HG02763 (cell line): Measurements from ENCODE around the gene HMGB1.
A peak's percentile ranks its signal among the peaks of the same experiment; 100 is the strongest.

ENCODE experiments used
- ATAC-seq: cut with Tn5 transposase; IDR thresholded peaks from one replicate; pipeline ENCODE4 v1.9.1; 2021; ENCODE audit warnings: mild to moderate bottlenecking, moderate library complexity; ENCODE audit not compliant: unreplicated experiment

HMGB1 gene

DNA sequence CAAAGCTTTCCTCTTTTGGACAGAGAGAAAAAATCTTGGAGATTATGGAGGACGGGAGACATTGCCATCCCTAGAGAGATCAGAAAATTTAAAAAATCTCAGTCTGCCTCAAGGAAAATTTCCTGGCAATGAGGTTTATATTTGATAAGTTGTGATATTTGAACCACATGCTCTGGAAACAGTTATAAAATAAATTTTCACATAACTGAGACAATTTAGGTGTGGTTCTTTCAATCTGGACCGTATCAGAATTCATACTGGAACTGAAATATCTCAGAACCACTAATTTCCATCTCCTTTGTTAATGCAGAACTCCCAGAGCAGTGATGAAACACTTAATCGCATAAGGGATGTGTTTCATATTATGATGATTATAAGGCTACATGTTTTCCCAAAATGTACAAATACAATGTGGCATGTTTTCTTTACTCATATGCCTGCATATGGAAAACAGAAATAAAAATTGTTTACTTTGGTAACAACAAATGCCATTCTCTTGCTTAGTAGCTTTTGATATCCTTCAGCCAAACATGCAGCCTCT lies 29.8 kb downstream of the HMGB1 start:
- no peak for ATAC-seq

DNA sequence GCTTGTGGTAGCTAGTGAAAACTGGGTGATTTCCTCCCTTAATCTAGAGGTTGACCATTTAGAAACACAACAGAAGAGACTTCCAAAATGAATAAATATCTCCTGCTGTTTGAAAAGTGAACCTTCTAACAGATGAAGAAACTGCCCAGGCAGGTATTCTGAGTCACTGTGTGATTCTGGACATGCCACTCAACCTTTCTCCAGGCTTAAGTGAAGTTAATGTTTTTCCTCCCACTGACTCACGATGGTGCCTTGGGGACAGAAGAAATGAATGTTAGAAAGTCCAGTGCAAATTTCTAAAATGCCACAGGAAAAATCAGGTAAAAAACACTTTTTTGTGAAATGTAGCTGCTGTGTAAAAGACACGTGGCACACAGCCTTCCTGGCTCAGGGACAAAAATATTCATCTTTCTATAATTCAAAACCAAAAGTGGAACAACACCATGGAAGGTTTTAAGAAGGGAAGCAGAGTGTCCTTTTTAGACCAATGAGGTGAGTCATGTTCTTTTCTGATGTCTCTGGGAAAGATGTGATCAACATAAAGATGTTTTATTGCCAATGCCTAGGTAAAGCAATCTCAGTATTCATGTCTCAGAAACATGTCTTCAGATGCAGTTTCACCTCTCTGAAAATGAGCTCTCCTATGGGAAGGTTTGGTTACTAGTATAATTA lies 34.3 kb downstream of the HMGB1 start:
- no peak for ATAC-seq

DNA sequence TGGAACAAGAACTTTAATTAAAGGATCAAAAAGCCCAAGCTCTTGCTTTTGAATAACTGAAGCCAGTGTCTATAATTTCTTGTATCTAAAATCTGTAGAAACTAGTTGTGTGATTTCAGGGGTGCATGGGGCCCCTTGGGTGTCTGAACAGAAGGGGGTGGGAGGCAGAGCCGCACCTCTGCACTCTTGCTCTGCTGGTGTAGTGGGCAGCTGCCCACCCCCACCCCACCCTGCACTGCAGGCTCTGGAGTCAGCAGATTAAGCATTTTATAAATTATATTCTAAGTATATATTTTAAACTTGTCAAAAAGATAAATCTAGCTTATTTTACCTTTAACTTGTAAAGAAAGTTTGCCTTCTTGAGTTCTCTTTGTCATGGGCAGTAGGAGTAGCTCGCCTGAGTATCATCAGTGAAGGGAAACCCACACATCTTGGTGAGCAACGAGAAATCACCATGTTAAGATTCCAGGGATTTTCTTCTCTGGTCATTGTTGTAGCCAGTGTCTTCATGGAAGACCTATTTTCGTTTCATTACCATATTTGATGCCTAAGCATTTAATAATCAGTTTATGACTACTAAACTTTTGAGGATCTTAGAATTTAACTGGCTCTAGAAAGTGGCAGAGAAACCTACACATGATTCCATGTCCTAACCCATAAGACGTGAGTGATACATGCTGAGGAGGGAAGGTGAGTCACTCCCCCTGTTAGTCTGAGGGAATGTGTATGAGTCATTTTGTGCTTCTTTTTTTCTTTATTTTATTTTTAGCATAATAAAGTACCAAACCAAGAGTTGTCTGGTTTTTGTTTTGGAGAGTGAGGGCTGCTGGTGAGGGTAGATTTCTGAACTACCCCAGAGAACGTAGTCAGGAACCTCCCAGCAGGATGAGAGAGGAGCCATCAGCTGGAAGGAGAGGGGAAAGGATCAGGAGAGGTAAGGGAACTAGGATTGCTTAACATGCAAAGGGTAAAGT lies 35.7 kb downstream of the HMGB1 start:
- ATAC-seq = no peak

DNA sequence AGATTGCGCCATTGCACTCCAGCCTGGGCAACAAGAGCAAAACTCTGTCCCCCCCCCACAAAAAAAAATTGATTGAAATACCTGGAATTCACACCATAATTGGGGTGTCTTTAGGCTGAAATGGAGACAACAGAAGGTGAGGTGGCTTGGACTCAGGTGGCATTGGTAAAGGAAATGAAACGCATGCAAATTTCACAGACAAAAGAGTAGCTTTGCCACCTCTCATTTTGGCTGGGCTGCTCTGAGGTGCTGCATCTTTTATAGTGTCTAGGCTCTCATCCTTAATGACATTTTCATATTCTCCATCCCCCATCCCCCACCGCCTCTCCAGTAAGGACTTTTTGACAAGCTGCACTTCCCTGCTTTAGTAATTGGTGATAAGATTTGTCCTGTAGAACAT lies 36.5 kb downstream of the HMGB1 start:
- peak; percentile 36 for ATAC-seq

DNA sequence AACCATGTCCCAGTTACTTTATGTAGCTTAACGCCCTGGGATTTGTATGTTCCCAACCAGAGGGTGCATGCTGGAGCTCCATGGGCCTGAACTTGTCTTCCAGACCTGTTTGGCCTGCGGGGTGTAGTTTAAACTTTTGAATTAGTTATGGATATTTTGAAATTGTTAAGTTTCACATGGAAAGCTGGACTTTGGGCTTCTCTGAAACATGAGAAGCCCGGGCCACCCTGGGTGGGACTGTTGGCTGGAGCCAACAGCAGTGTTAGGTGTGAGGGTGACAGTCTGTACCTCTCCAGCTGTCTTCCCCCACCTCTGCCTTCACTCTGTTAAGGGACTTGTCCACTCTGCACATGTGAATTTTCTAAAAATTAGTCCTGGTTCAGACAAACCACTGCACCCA lies 41.8 kb downstream of the HMGB1 start:
- ATAC-seq = no peak

DNA sequence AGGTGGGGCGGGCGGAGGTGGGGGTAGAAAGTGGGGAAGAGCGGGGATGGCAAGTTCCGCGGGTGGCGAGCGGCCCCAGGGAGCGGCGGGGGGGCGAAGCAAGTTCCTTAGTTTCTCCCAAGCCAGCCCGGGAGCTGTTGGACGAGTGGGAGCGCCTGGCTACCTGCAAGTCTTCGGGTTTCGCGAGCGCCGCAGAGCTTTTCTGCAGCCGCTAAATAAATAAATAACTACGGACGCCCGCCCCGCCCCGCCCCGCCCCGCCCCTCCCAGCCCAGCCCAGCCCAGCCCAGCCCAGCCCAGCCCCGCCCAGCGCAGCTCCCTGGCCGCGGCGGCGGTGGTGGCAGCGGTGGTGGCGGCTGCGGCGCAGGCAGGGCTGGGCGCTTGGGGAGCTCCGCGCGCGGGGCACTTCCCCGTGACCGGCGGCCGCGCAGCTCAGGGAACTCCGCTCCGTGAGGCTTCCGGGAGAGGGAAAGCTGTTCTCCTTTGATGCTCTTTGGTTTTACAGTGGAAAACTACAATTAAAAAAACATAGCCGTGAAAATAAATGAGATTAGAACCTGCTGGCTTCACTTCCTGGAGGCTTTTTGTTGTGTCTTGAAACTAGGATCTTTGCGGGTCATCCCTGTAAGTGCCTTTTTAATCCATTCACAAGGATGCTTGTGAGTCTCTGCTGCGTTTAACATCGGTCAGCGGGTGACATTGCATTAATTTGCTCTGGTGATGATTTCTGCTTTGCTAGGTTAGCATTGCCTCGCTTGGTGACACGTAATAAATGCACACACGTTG lies 43.5 kb downstream of the HMGB1 start, which contains the start of gene UBE2L5:
Gene UBE2L5, plus strand, starts transcription at position 440 of the 786 bp plus-strand sequence. CDS start 5,498 bp downstream, outside the sequence.
- ATAC-seq = peak; percentile 75

DNA sequence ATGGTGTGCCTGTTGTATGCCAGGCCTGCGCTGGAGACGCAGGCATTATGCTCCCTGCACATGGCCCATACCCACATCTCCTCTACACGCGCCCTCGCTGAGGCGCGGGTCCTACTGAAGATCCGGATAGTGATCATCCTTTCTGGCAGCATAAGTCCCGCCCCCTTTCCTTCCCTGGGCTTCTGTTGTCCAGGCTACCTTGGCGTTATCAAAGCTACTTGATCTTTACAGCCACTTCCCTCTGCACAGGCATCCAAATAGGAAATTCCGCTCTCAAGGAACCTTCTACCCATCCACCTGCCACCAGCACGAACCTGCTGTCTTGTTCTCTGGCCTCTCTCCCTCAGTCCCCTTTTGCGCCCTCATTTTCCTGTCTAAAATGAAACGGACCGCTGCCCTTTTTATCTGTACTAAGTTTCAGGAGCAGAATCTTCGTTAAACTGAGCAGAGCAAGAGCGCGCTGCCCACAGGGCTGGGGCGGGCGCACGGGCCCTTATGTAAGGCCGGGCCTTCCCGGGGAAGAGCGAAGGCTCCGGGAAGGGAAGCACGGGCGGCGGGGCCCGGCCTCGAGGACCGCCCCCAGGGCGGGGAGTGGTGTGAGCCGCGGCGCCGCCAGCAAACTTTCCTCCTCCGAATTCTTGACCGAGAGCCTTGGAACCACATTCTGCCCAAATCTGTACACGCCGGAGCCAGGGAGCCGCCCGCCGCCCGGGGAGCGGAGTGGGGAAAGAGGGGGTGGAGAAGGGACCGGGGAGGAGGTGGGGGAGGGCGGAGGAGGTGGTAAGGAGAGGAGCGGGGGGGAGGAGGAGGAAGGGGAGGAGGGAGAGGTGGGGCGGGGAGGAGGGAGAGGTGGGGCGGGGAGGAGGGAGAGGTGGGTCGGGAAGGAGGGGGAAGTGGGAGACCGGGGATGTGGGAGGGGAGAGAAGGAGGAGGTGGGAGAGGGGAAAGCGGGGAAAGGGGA lies 44.4 kb downstream of the HMGB1 start:
- peak; percentile 44 for ATAC-seq

DNA sequence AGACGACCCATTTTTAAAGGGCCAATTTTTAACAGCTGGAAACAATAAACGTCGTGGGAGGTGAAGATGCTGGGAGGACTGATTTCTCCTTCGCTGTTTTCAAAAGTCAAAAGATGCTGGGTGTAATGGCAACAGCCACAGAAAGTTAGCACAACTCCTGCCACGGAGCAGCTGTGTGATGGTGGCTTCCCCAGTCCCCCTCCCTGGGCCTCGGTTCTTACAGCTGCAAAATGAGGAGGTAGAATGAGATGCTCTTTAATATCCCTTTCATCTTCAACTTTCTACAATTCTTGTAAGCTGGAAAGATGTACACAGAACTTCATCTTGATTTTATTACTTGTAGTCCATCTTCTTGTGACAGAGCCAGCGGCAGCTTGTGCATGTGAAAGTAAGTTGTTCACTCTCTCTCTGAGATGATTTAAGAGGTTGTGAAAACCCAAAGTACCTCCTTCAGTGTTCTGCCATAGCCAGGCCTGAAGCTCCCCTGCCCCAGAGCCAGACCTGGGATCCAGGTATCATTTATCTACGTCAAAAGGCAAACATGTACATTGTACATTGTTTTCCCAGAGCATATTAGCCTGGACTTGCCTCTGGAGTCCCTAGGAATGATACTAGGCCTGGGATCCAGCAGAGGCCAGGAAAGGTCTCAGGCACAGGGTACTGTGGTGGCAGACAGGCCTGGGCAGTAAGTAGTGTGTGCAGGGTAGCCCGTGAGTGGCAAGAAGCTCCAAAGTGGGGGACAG lies 46.8 kb downstream of the HMGB1 start:
- no peak for ATAC-seq

DNA sequence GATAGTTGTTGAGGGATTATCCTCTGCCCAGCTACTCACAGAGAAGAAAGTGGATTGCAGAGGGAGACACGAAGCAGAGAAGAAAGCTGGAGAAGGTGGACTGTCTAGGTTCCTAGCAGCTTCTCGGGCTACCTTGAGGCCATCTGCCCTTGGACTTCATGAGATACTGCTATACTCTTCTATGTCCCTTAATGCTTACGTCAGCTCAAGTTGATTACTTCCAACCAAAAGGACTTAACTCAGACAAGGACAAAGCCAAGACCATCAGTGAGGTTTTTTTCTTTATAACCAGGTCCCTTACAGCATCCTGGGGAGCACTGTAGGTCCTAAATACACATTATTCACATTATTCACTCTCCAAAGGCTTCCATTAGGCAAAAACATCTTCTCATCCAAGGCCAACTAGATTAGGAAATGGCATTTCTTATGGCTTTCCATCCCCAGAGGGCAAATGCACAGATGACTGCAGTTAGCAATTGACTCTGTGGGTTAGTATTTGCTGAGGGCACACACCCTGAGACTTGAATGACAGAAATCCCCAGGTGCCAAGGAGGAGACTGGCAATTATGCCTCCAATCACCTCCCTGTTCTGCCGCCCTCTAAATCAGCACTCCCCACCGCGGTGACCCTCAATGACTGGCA lies 47.5 kb downstream of the HMGB1 start:
- ATAC-seq = no peak

DNA sequence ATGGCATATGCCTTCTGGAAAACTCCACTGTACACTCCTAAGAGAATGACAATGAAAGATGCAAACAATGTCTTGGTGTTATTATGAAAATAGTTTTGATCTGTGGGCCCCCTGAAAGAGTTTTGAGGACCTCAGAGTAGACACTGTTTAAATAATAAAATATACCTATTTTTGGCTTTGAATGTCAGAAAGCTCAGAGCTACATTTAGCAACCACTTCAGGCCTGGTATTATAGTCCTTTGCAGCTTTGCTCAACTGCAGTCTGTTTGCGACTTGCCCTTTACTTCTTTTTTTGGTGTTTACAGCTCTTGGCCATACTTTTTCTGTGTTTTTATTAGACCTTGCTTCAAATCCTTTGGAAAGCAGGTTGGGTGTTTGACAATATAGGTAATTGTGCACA lies 49.3 kb downstream of the HMGB1 start:
- no peak for ATAC-seq

DNA sequence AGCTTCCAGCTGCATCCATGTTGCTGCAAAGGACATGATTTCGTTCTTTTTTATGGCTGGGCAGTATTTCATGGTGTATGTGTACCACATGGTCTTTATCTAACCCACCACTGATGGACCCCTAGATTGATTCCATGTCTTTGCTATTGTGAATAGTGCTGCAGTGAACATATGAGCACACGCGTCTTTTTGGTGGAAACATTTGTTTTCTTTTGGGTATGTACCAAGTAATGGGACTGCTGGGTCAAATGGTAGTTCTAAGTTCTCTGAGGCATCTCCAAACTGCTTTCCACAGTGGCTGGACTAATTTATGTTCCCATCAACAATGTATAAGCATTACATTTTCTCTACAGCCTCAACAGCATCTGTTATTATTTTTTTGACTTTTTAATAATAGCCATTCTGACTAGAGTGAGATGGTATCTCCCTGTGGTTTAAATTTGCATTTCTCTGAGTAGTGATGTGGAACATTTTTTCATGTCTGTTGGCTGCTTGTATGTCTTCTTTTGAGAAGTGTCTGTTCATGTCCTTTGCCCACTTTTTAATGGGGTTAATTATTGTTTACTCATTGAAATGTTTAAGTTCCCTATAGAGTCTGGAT lies 50.2 kb downstream of the HMGB1 start:
- ATAC-seq = peak; percentile 66

DNA sequence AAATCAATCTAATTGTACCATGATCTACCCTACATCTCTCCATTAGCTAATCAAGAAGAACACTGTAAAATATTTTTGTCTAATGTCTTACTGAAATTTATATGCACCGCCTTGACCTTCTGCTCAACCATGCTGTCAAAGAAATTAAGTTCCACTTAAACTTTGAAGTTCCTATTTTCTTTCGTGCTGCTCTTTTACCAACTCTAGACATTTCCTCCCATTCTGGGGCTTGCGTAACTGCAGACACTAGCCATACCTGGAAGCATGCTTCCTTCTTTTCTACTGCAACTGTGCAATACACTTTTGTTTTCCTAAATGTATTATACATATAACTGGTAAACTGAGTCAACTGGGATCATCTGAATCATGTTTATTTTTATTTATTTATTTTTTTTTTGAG lies 51.9 kb downstream of the HMGB1 start:
- no peak for ATAC-seq

DNA sequence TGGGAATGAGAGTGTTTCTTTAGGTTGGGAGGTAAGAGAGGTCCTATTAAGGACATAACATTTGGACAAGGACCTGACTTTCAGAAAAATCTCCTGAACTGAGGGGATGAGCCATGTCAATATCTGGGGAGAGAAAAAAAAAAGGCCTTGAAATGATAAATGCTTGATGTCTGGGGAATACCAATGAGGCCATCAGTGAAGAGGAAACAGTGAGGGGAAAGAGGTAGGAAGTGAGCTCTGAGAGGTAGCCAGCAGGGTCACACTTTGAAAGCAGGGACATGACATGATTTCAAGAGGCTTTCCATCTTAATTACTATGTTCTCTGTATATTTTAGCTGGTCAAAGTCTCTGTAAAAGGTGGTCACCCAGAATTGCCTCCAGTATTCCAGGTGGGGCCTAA lies 53.4 kb downstream of the HMGB1 start:
- ATAC-seq = no peak

DNA sequence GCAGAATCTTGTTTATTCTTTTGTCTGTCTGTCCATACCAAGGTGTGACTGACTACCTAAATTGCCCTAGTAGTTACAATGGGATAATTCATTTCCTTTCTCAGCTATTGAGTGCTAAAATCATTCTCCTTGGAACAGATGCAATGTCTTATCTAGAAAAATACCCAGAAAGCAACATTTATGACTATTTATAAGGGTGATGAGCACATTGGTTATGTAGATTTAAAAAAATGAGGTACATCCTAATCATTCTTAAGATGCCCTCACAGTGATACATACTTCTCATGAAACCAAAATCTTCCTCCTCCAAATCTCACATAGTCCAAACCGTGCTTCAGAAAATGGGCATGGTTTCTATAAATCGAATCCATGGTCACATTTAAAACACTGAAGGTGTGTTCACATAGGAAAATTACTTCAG lies 55.0 kb downstream of the HMGB1 start:
- no peak for ATAC-seq

DNA sequence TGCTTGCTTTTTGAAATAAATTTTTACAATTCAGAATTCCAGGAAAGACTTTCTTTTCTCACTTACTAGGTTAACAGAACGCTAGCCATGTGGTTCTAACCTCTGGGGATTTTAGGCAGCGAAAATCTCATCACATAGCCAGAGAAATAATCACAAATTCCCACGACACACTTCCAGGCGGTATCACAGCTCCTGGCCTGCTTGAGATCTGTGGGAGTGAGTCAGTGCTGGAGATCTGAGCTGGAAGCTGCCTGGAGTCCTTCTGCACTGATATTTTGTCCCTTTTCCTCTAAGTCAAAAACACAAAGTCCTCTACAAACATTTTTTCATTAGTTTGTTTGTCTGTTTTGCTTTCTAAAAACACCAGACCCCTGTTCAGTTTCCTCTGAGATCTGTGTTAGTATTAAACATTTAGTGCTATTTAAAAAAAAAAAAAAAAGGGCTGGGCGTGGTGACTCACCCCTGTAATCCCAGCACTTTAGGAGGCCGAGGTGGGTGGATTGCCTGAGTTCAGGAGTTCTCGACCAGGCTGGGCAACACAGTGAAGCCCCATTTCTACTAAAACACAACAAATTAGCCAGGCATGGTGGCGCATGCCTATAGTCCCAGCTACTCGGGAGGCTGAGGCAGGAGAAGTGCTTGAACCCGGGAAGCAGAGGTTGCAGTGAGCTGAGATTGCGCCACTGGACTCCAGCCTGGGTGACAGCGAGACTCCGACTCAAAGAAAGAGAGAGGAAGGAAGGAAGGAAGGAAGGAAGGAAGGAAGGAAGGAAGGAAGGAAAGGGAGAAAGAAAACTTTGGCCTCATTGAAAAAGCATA lies 55.6 kb downstream of the HMGB1 start:
- no peak for ATAC-seq

DNA sequence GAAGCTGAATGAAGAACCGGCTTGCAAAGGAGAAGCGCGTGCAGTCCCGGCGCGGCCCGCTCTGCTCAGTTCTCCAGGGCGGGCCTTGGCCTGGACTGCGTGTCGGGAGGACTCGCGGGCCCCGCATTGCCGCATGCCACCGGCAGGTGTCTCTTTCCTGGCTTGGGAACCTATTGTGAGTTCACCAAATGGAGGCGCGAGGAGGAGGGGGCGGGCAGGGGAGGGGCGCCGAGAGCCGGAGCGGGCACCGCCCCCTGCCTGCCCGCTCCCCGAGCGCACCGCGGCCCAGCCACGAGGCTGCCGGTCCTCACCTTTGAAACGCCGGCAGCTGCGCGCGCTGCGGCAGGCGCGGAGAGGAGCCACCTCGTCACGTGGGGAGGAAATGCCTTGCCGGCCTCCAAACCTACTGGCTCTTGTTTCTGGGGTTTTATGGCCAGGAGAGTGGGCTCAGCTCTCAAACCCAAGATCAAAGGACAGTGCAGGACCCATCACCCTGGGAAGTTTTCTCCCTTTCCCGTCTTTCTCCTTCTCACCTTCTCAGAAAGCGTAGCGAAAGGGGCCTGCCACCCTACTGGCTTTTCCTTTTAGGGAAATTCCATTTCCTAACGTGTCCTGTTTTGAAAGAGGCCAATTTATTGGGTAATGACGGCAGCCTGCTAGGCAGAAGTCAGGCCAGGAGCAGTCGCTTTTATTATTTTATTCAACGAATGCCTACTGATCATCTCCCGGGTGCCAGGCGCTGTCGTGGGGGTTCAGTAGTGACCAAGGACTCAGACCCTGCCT lies 57.2 kb downstream of the HMGB1 start:
- ATAC-seq = peak; percentile 84
